GM10266 (cell line): ENCODE results near the gene CDH22.

Source experiments
- DNase-seq: peaks from one replicate; pipeline ENCODE4 v3.0.0; 2012; ENCODE audit errors: extremely low spot score
- TF ChIP-seq, protein P1 (sequence below): IDR thresholded peaks from 2 replicates; pipeline ENCODE4 v1.5.1; 2012; ENCODE audit warnings: mild to moderate bottlenecking, low read depth; ENCODE audit not compliant: control insufficient read depth, insufficient read depth; ENCODE audit errors: missing control alignments

The CDH22 gene, protein sequence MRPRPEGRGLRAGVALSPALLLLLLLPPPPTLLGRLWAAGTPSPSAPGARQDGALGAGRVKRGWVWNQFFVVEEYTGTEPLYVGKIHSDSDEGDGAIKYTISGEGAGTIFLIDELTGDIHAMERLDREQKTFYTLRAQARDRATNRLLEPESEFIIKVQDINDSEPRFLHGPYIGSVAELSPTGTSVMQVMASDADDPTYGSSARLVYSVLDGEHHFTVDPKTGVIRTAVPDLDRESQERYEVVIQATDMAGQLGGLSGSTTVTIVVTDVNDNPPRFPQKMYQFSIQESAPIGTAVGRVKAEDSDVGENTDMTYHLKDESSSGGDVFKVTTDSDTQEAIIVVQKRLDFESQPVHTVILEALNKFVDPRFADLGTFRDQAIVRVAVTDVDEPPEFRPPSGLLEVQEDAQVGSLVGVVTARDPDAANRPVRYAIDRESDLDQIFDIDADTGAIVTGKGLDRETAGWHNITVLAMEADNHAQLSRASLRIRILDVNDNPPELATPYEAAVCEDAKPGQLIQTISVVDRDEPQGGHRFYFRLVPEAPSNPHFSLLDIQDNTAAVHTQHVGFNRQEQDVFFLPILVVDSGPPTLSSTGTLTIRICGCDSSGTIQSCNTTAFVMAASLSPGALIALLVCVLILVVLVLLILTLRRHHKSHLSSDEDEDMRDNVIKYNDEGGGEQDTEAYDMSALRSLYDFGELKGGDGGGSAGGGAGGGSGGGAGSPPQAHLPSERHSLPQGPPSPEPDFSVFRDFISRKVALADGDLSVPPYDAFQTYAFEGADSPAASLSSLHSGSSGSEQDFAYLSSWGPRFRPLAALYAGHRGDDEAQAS

DNA sequence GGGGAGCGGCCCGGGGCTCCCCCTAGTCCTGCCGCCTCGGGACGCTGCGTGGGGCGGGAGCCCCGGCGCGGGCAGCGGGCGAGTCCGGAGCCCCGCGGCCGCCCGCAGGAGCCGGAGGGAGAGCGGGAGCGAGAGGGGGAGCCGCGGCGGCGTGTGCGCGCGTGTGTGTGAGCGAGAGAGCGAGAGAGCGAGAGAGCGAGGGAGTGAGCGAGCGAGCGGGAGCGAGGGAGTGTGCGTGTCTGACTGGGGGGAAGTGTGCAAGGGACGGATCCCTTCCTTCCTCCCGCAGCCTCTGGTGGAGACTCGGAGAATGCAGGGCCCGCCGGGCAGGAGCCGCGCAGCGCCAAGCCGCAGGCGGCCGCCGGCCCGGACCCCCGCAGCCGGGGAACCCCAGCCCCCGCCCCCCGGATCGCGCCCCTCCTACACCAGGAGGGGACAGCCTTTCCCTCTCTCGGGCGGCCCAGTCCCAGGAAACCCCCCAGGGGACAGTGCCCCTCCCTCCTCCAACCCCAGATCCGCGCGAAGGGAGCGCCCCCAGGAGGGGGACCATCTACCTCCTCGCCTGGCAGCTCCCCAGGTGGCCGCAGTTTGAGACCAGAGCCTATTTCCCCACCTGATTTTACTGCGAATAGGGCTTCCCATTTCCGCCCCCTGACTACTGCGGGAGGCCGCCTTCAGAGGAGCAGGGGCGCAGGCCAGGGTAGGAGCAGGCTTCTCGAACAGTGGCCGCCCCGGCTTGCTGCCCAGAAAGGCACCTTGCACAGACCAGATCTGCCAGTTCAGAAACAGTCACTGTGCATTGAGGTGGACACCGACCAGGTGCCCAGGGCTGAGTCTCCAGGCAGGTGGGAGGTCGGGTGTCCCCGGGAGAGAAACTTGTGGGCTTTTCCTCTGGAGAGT, at the start of gene CDH22:
Gene CDH22 (minus strand): TSS at position 241 of the 900 bp plus-strand sequence. CDS start 57,204 bp downstream, outside the sequence.
- TF ChIP-seq, protein P1, sequence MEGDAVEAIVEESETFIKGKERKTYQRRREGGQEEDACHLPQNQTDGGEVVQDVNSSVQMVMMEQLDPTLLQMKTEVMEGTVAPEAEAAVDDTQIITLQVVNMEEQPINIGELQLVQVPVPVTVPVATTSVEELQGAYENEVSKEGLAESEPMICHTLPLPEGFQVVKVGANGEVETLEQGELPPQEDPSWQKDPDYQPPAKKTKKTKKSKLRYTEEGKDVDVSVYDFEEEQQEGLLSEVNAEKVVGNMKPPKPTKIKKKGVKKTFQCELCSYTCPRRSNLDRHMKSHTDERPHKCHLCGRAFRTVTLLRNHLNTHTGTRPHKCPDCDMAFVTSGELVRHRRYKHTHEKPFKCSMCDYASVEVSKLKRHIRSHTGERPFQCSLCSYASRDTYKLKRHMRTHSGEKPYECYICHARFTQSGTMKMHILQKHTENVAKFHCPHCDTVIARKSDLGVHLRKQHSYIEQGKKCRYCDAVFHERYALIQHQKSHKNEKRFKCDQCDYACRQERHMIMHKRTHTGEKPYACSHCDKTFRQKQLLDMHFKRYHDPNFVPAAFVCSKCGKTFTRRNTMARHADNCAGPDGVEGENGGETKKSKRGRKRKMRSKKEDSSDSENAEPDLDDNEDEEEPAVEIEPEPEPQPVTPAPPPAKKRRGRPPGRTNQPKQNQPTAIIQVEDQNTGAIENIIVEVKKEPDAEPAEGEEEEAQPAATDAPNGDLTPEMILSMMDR: peak; percentile 37
- peak; percentile 78 for DNase-seq

DNA sequence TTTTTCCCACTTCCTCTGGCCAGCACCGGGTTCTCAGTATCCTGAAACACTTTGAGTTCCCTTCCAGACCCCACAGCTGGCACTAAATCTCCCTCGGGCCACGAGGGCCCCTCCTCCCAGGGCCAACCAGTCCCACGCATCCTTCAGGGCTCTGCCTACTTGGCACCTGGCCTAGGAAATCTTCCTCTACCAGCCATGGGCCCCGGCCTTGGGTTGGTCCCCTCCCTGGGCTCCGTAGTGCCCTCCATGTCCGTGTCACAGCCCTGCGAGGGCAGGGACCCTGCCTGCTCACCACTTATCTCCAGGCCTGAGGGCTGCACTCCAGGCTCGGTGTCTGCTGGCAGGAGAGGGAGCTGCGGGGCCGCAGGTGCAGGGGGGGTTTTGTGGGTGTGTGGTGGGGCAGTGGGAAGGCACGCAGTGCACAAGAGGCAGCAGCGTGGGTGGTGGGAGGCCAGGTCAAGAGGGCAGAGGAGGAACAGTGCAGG, 48.8 kb upstream of the CDH22 start:
- TF ChIP-seq, protein P1: no peak
- DNase-seq: no peak

DNA sequence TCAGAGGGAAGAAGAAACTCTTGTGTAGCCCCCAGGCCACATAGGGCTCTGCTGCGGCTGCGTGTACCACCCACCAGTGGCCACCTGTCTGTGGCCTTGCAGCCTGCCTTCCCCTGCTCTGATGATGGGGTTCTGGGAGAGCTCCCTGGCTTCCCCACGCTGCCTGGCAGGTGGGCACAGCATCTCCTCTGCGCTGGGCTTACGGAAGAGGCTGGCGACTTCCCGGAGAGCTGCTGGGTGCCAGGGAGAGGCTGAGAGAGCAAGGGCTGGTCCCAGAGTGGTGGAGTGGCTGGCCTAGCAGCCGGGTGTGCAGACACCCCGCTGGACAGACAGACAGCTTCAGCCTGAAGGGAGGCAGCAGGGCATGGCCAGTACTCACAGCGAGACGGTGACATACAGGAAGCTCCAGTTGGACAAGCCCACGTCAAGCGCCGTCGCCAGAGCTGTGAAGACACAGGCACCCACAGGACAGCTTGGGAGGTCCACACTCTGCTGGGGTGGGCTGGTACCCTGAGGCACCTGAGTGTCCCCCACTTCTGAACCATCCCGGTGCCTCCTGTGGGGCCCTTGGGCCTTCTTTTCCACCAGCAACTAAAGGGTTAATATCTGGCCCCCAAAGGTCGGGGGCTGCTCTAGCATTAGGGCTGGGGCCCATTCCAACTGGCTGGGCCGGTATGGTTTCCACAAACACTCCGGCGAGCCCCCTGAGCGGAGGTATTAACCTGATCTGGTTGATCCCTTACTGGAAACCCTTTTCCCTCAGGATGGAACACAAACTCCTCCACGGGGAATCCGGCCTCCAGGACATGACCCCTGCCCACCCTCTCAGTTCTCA, 48.1 kb upstream of the CDH22 start:
- no peak for DNase-seq
- TF ChIP-seq, protein P1: no peak

- DNase-seq: no peak
- TF ChIP-seq, protein P1: no peak
Measured at GRCh38 chr20:46355778-46356177, 47.5 kb upstream of the CDH22 start.

GRCh38 chr20:46354920-46355654, 46.8 kb upstream of the CDH22 start:
- no peak for DNase-seq
- TF ChIP-seq, protein P1: no peak

GRCh38 chr20:46354207-46354555, 45.9 kb upstream of the CDH22 start:
- no peak for DNase-seq
- TF ChIP-seq, protein P1: no peak
